Keratinocyte (primary cell): ENCODE measurements around the gene ANO7.

Experiments
- CTCF ChIP-seq, 3 experiments: IDR thresholded peaks in 1 of 3; conservative IDR thresholded peaks in 1 of 3; optimal IDR thresholded peaks in 1 of 3; 2 replicates in 2 of 3; 3 replicates in 1 of 3; pipeline versions ENCODE3 to v1.5.1; 2011; ENCODE audit warnings: low read length in 3 of 3, mild to moderate bottlenecking in 3 of 3, moderate library complexity in 2 of 3, control low read depth in 1 of 3, inconsistent platforms in 1 of 3; ENCODE audit not compliant: insufficient read depth in 2 of 3; ENCODE audit errors: extremely low read depth in 1 of 3
- EZH2 ChIP-seq: IDR thresholded peaks from one replicate; pipeline ENCODE4 v1.6.1; 2012; ENCODE audit warnings: inconsistent platforms, mild to moderate bottlenecking, low read length, moderate library complexity

- TF ChIP-seq EZH2 (no peak), CTCF (optimal IDR thresholded peaks at IDR 0.05 in 1 of 3, IDR thresholded peaks at IDR 0.05 in 1 of 3, conservative IDR thresholded peaks at IDR 0.05 in 1 of 3; ENCODE audit: extremely low read depth in 1 of 3, insufficient read depth in 2 of 3, low read length in 3 of 3) (no peak)
These were observed 51.2 kb downstream of the ANO7 start for GRCh38 chr2:241239552-241240202.
